ENCODE measurements around the gene KRT79. TPM values are rescaled to one million over a fixed set of nuclear protein-coding genes. Genes with fewer than 3 reads are reported as not detected.
"Not testable (repeated sequence)": the region's sequence is repeated elsewhere in the genome, so short reads cannot be mapped to it uniquely, and the experiment has no call there.

The KRT79 gene
- total RNA-seq, 8 experiments from 2014 or later, result 0.32 to 0.90 TPM; not detected in 6

DNA sequence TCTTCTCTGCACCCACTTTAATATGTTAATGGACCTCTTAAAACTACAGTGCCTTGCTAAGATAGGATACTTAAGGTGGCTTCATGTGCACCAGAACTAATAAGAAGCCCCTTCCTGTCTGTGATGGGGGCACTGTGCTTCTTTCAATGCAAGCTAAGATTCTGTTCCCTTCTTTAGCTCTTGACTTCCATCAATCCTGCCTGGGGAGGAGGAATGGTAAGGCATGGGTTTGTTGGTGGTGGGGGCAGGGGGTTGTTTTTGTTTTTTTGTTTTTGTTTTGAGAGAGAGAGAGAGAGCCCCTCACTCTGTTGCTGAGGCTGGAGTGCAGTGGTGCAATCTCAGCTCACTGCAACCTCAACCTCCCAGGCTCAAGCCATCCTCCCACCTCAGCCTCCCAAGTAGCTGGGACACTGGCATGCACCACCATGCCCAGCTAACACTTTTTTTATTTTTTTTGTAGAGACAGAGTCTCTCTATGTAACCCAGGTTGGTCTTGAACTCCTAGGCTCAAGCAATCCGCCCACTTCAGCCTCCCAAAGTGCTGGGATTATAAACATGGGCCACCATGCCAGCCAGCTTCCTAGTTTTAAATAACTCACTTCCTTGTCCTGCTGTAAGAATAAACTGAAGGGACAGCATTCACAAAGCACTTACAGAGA, 33.7 kb downstream of the KRT79 start:
- in situ Hi-C loops (cut with MboI; ENCODE audit: low pct_unique_long_range_greater_than_20kb in 2 of 9, low sequenced_read_pairs in 9 of 9, unreplicated experiment in 9 of 9), result no loop called here
- Histone ChIP-seq H3K27ac (no peak overlapping the region), H3K4me1 (replicated peaks in 1 of 2) (peaks cover 0 to 2% of the 10 kb centered on the region in 2 donors), H3K4me3 (no peak overlapping the region)
- no peak for ATAC-seq (replicated peaks in 6 of 8)
- WGBS, 10 experiments, result 20 to 100% (median 80%) methylated on average over 1 of the region's 1 CpG; no CpG with 5 or more reads in 5 of the 10 experiments

DNA sequence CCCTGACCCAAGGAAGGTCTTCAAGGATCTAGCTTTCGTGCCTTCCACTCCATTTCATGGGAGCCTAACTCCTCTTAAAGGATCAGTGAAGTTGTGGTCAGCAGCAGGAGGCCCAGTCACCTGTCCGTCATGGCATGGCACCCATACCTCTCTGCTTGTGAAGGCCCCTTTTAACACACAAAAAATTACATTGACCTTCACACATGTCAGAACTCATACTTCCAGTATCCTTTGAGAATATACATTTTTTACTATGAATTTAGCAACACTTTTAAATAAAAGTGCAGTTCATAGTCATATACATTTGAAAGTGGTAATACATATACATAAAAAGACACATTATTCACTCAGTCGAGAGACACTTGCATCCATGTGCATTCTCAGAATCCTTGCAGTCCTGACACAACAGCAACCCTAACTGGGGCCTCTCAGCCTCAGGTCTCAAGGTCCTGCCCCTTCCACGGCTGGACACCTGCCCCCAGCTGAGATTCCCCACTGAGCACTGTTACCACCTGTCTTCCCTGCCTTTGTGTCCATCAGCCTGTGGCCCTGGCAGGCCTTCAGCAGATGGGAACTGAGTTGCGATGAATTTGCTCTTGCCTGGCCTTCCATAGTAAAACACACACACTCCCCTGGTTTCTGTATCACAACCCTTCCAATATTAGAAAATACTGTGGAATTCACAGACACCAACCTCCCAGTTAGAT, 34.5 kb downstream of the KRT79 start:
- ATAC-seq (replicated peaks in 6 of 8), result no peak
- 14 to 100% (median 70%) methylated on average over 1 to 3 of the region's 5 CpGs; no CpG with 5 or more reads in 3 of the 10 experiments for WGBS, 10 experiments
- in situ Hi-C loops (cut with MboI; ENCODE audit: low pct_unique_long_range_greater_than_20kb in 2 of 9, low sequenced_read_pairs in 9 of 9, unreplicated experiment in 9 of 9), result no loop called here
- peaks cover 0 to 2% of the 10 kb centered on the region in 2 donors for H3K4me1 ChIP-seq (replicated peaks in 1 of 2)
- H3K4me3 ChIP-seq, result no peak overlapping the region
- no peak overlapping the region for H3K27ac ChIP-seq

DNA sequence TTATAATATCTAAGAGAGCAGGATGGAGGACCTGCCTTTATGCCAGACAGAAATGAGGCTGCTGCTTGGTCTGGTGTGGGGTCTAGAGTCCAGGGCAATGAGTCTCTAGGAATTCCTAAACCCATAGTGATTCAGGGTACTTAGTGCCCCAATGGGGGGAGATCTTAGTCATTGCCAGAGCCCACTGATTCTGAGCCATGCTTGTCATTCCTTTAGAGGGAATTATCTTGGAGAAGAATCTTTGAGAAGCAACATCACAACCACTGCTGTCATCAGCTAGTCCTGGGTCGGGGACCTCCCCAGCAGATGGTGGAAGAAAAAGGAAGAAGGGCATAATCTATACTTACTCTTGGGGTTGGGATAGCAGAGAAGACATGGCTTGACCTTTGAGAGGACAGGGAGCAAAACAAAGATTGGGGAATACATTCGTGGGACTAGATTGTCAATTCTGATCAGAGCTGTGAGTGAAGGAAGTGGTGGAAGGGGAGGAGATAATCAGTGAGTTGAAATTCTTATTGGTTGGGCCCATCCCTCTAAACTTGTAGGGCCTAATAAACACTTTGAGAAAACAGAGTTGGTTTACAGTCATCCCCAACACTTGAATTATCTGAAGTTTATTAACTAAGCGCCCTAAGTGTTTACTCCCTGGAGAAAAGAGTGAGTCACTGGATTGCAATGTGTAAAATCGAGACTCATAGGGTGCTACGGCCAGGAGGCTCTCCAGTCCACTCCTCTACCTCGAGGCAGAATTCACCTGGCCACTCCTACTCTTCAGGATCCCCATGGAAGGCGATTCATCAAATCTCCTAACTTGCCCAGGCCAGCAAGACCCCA, 35.2 kb downstream of the KRT79 start:
- Histone ChIP-seq H3K4me1 (replicated peaks in 1 of 2) (peaks cover 0 to 2% of the 10 kb centered on the region in 2 donors), H3K4me3 (no peak overlapping the region), H3K27ac (no peak overlapping the region)
- 0 to 83% (median 33%) methylated on average over 1 to 6 of the region's 7 CpGs; no CpG with 5 or more reads in 1 of the 10 experiments for whole genome bisulfite sequencing, 10 experiments
- ATAC-seq (replicated peaks in 6 of 8), result peak in 1 of 8 experiments; percentile 8
- in situ Hi-C loops (cut with MboI; ENCODE audit: low pct_unique_long_range_greater_than_20kb in 2 of 9, low sequenced_read_pairs in 9 of 9, unreplicated experiment in 9 of 9), result no loop called here

DNA sequence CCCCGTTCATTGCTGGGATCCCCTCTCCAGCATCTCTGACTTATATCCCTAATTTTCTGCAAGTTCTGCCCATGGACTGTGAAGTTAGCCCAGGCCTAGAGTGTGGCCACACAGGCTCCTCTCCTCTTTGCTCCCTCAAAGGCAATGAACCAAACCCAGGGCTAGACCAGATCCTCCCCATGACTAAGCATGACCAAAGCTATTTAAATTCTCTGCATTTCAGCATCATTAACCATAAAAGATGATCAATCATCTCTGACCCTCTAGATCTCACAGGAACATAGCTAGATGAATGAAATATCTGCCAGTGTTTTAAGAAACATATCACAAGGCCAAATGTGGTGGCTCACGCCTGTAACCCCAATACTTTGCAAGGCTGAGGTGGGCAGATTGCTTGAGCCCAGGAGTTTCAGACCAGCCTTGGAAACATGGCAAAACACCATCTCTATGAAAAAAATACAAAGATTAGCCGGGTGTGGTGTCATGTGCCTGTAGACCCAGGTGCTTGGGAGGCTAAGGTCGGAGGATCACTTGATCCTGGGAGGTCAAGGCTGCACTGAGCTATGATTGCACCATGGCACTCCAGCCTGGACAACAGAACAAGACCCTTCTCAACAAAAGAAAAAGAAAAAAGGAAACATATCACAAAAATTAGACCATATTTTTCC, 36.0 kb downstream of the KRT79 start:
- 25 to 90% (median 70%) methylated on average over 1 to 4 of the region's 4 CpGs; no CpG with 5 or more reads in 3 of the 10 experiments for WGBS, 10 experiments
- no peak overlapping the region for H3K4me3 ChIP-seq
- peaks cover 0 to 2% of the 10 kb centered on the region in 2 donors for H3K4me1 ChIP-seq (replicated peaks in 1 of 2)
- in situ Hi-C loops (cut with MboI; ENCODE audit: low pct_unique_long_range_greater_than_20kb in 2 of 9, low sequenced_read_pairs in 9 of 9, unreplicated experiment in 9 of 9), result no loop called here
- ATAC-seq (replicated peaks in 6 of 8), result peak in 2 of 8 experiments; percentile 76 to 77
- no peak overlapping the region for H3K27ac ChIP-seq

DNA sequence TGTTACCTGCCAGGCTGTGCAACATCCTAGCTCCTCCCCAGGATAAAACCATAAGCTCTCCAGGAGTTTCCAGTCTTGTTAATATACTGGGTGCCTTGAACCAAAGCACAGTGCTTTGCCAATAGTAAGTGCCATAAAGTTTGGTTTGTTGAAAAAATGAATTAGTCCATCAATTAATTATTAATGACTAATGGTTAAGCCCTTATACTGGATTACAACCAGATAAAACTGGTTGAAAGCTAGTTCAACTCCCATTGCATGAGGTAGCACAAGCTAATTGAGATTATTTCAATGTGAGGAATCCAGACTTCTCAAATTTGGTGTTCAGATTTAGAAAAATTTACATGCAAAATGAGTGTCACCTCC, 36.6 kb downstream of the KRT79 start:
- Histone ChIP-seq H3K4me3 (no peak overlapping the region), H3K4me1 (replicated peaks in 1 of 2) (peaks cover 0 to 2% of the 10 kb centered on the region in 2 donors), H3K27ac (no peak overlapping the region)
- no peak for ATAC-seq (replicated peaks in 6 of 8)
- in situ Hi-C loops (cut with MboI; ENCODE audit: low pct_unique_long_range_greater_than_20kb in 2 of 9, low sequenced_read_pairs in 9 of 9, unreplicated experiment in 9 of 9), result no loop called here

DNA sequence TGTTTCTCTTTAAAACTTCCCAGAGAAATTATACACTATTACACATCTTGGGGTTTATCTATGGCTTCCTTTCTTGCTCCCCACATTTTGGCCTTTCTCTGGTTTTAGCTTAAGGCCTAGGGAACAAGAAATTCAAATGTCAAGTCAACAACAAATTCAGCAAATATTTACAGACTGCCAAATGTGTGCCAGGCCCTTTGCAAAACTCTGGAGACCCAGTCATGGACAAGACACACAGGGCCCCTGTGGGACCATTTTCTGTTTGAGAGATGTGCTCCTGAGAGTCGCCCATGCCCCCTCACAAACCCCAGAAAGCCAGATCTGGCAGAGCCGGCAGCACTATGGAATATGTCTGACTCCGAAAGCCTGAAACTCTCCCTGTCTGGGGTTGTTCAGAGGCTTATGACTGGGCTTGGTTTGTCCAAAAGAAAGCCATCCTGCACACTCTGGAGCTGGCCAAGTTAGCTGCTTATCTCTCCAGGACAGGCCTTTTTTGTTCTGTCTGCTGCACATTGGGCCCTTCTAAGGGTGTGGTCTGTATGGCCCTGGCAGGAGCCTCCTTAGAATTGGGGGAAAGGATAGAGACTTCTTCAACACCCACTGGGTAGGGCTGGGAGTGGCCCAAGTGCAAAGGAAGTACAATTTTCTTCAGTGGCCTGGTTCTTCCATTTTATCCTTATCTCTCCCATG, 37.1 kb downstream of the KRT79 start:
- in situ Hi-C loops (cut with MboI; ENCODE audit: low pct_unique_long_range_greater_than_20kb in 2 of 9, low sequenced_read_pairs in 9 of 9, unreplicated experiment in 9 of 9), result no loop called here

DNA sequence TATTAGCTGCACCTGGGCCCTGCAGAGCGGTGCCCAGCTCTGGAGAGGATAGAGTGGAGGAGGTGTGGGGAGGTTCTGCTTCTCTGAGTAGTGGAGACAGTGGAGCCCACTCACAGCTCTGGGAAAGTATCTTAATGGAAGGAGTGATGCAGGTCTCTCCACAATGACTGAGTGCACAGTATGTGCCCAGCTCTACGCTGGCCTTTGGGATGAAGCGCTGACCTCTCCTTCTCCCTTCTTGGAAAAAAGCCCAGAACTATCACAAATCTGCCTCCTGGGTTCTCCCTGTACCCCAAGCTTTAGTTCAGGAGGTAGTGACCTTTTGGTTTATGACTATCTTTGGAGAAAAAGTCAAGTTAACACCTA, 37.7 kb downstream of the KRT79 start:
- WGBS, 10 experiments, result 75 to 100% (median 100%) methylated on average over 1 to 2 of the region's 3 CpGs; no CpG with 5 or more reads in 7 of the 10 experiments
- no peak for ATAC-seq (replicated peaks in 6 of 8)
- H3K27ac ChIP-seq, result no peak overlapping the region
- H3K4me3 ChIP-seq, result no peak overlapping the region
- in situ Hi-C loops (cut with MboI; ENCODE audit: low pct_unique_long_range_greater_than_20kb in 2 of 9, low sequenced_read_pairs in 9 of 9, unreplicated experiment in 9 of 9), result no loop called here
- H3K4me1 ChIP-seq (replicated peaks in 1 of 2), result peaks cover 0 to 2% of the 10 kb centered on the region in 2 donors

More for the DNA sequence above, 37.1 kb downstream of the KRT79 start:
- 0 to 92% (median 57%) methylated on average over 1 to 2 of the region's 3 CpGs; no CpG with 5 or more reads in 5 of the 10 experiments for WGBS, 10 experiments
- H3K4me1 ChIP-seq (replicated peaks in 1 of 2), result peaks cover 0 to 2% of the 10 kb centered on the region in 2 donors
- H3K4me3 ChIP-seq, result no peak overlapping the region
- no peak for ATAC-seq (replicated peaks in 6 of 8)
- no peak overlapping the region for H3K27ac ChIP-seq

DNA sequence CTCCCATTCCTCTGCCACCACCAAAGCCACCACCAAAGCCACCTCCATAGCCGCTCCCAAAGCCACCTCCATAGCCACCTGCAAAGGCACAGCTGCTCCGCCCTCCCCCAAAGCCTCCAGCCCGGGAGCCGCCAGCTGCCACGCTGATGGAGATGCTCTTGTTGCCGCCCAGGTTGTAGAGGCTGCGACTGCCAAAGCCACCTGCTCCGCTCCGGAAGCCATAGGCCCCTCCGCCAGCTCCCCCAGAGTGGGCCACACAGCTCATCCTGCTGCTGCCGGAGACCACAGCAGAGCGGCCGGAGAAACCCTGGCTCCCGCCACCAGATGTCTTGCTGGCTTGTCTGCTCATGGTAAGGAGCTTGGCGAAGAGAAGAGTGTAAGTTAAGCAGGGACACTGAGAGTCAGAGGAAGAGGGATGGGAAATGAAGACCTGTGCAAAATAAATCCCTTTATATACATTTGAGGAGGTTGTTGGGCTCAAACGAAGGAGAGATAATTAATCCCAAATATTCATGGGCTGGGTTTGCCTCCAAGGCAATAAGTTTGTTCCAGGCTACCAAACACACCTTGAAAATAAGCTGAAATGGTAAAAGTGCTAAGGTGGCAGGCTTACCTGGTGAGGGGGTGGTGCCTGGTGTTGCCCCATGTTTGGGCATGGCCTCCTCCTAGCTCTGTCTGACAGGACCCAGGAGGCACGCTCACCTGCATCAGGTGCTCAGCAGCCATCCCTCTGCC, 38.2 kb downstream of the KRT79 start, which contains the start of gene KRT3:
KRT3 (minus strand) TSS at position 424 of the 735 bp plus-strand sequence; CDS start at position 349, 75 bp downstream.
- no peak for ATAC-seq (replicated peaks in 6 of 8)
- in situ Hi-C loops (cut with MboI; ENCODE audit: low pct_unique_long_range_greater_than_20kb in 2 of 9, low sequenced_read_pairs in 9 of 9, unreplicated experiment in 9 of 9), result no loop called here
- Histone ChIP-seq H3K27ac (no peak within 1 kb of the TSS), H3K4me1 (replicated peaks in 1 of 2) (peaks cover 0 to 2% of the 10 kb centered on the region in 2 donors), H3K4me3 (no peak within 1 kb of the TSS)
- WGBS, 10 experiments, result 67 to 89% (median 78%) methylated on average over 1 to 13 of the region's 17 CpGs; no CpG with 5 or more reads in 2 of the 10 experiments

DNA sequence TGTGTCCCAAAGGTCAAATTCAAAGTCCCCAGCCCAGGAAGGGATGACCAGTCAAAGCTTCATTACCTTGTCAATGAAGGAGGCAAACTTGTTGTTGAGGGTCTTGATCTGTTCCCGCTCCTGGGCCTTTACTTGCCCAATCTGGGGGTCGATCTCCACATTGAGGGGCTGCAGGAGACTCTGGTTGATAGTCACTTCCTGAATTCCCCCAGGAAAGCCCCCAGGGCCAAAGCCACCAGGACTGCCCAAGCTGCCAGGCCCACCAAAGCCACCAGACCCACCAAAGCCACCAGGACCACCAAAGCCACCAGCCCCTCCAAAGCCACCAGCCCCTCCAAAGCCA, 38.8 kb downstream of the KRT79 start:
- H3K4me3 ChIP-seq; in situ Hi-C loops (cut with MboI; ENCODE audit: low pct_unique_long_range_greater_than_20kb in 2 of 9, low sequenced_read_pairs in 9 of 9, unreplicated experiment in 9 of 9); ATAC-seq (replicated peaks in 6 of 8); H3K27ac ChIP-seq; H3K4me1 ChIP-seq (replicated peaks in 1 of 2): not testable (repeated sequence)
- 60 to 100% methylated on average over 1 of the region's 2 CpGs; no CpG with 5 or more reads in 8 of the 10 experiments for WGBS, 10 experiments

DNA sequence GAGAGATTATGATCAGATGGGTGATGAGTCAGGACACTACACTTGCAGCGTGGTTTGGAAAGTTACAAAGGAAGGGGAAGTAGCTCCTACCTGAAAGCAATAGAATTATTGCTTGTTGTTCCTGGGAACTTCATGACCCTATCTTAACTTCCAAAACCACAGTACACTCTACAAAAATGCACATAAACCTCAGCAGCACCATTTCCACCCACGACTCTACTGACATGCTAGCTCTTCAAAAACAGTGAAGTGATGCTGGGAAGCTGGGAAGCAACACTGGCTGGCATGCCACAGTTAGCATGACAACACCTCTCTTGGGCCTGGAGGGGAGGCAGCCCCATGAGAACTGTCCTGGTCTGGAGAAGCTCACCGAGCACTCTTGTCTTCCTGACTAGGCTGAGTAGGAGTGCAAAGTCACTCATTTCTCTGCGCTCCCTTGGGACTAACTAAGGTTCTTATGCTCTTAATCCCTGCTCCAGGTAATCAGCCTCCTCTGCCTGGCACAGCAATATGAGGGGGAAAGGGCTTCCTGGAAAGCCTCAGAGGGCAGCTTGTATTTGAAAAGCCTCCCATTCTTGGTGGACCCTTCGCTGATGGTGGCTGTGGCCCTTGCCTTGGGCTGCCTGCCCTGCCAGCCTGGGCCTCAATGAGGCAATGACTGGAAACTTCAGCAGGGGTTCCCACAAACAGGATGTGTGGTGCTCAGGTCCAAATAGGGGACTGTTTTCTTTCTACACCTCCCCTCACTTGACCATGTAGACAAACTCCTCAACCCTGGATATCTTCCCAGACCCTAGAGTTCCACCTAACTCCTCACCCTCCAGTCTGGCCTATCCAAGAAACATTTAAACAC, 39.4 kb downstream of the KRT79 start:
- 0 to 69% (median 40%) methylated on average over 1 to 2 of the region's 5 CpGs; no CpG with 5 or more reads in 3 of the 10 experiments for WGBS, 10 experiments
- H3K4me3 ChIP-seq, result no peak overlapping the region
- in situ Hi-C loops (cut with MboI; ENCODE audit: low pct_unique_long_range_greater_than_20kb in 2 of 9, low sequenced_read_pairs in 9 of 9, unreplicated experiment in 9 of 9), result no loop called here
- H3K4me1 ChIP-seq (replicated peaks in 1 of 2), result no peaks in the 10 kb centered on the region
- no peak overlapping the region for H3K27ac ChIP-seq
- ATAC-seq (replicated peaks in 6 of 8), result no peak

Measured in motor neuron (in vitro differentiated cells).